AG04450 (cell line): Measurements from ENCODE around the gene MBD3L4. TPM values are rescaled to one million over a fixed set of nuclear protein-coding genes. Genes with fewer than 3 reads are reported as not detected.

Source experiments
- CTCF ChIA-PET: fragments of 300-600, 350-600 bp; formaldehyde crosslinking; extraction: SDS; loops from one replicate; lab custom pipeline; 2022; ENCODE audit warnings: antibody characterized with exemption, inconsistent platforms; lab: Charles Lee
- POLR2A ChIA-PET: fragments of 350-600 bp; formaldehyde crosslinking; extraction: SDS; loops from one replicate; lab custom pipeline; 2021; ENCODE audit warnings: antibody characterized with exemption, inconsistent platforms; lab: Yijun Ruan, JAX
- DNase-seq: peaks from one replicate; pipeline ENCODE4 v3.0.0-alpha.2; 2011; ENCODE audit warnings: low read depth, low spot score
- H3K27ac ChIP-seq: one replicate; pipeline ENCODE4 v1.5.1; 2012; ENCODE audit warnings: low read depth, low read length, control low read depth
- H3K27me3 ChIP-seq: one replicate; pipeline ENCODE4 v1.6.0; 2012; ENCODE audit warnings: low read length; ENCODE audit not compliant: control insufficient read depth, insufficient read depth
- H3K4me3 ChIP-seq: 2 replicates; pipeline ENCODE4 v1.5.1; 2011; ENCODE audit warnings: mild to moderate bottlenecking, low read depth, low read length, control low read depth
- H3K9me3 ChIP-seq: 2 replicates; pipeline ENCODE4 v1.5.1; 2012; ENCODE audit warnings: low read length; ENCODE audit not compliant: control insufficient read depth, insufficient read depth
- polyA plus RNA-seq: library from polyadenylated mRNA; depleted of rRNA; stranded (reverse); fragments of >200 nt; gene quantifications from 2 replicates; pipeline ENCODE4 v1.2.3, GENCODE V29; 2011
- TF ChIP-seq, protein P1 (sequence below): IDR thresholded peaks from 2 replicates; pipeline ENCODE4 v1.5.1; 2011; ENCODE audit warnings: low read depth, low read length, control low read depth, inconsistent platforms

Gene MBD3L4
- polyA plus RNA-seq, 1 experiment = not detected

DNA sequence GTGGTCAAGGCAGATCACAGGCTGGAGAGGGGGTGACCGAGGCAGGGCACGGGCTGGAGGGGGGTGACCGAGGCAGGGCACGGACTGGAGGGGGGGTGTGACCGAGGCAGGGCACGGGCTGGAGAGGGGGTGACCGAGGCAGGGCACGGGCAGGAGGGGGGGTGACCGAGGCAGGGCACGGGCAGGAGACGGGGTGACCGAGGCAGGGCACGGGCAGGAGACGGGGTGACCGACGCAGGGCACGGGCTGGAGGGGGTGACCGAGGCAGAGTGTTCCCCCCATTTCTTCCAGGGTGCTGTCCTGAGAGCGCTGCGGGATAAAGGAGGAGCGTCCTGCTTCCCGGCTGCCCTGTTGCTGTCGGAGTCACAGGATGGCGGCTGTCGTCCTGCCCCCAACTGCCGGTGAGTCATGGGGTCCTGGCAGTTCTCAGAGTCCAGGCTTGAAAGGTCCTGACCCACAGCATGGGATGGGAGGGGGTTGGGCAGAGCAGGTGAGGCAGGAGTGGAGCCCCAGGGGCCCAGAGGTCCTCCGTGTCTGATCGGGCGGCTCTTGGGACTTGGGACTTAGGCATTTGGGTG lies 34.8 kb upstream of the MBD3L4 start:
- TF ChIP-seq, protein P1, sequence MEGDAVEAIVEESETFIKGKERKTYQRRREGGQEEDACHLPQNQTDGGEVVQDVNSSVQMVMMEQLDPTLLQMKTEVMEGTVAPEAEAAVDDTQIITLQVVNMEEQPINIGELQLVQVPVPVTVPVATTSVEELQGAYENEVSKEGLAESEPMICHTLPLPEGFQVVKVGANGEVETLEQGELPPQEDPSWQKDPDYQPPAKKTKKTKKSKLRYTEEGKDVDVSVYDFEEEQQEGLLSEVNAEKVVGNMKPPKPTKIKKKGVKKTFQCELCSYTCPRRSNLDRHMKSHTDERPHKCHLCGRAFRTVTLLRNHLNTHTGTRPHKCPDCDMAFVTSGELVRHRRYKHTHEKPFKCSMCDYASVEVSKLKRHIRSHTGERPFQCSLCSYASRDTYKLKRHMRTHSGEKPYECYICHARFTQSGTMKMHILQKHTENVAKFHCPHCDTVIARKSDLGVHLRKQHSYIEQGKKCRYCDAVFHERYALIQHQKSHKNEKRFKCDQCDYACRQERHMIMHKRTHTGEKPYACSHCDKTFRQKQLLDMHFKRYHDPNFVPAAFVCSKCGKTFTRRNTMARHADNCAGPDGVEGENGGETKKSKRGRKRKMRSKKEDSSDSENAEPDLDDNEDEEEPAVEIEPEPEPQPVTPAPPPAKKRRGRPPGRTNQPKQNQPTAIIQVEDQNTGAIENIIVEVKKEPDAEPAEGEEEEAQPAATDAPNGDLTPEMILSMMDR = no peak
- DNase-seq = no peak

DNA sequence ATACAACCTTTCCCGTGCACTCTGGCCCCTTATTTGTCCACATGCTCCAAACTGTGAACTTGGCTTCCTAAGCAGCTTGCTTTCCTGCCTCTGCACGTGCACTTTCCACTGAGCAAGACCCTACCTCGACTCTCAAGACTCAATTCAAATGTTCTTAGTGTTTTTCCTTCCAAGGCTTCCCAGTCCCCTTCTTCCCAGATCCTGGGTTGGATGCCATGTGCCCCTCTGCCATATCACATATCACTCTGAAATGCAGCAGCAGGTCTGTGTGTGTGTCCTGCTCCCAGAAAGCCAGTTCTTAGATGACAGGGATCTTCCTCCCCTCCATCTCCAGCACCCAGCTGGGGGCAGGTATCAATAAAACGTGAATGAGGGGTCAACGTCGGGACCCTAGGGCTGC lies 32.6 kb upstream of the MBD3L4 start:
- ChIA-PET CTCF (no interaction called here), POLR2A (no interaction called here)
- TF ChIP-seq, protein P1 = no peak
- Histone ChIP-seq H3K27me3 (no peaks in the 10 kb centered on the region), H3K9me3 (peaks cover 39% of the 10 kb centered on the region), H3K27ac (no peak overlapping the region), H3K4me3 (no peak overlapping the region)
- no peak for DNase-seq

More for the DNA sequence above, 34.8 kb upstream of the MBD3L4 start:
- H3K27me3 ChIP-seq = no peaks in the 10 kb centered on the region
- H3K4me3 ChIP-seq = no peak overlapping the region
- POLR2A ChIA-PET = no interaction called here
- no peak overlapping the region for H3K27ac ChIP-seq
- CTCF ChIA-PET = no interaction called here
- peaks cover 53% of the 10 kb centered on the region for H3K9me3 ChIP-seq

DNA sequence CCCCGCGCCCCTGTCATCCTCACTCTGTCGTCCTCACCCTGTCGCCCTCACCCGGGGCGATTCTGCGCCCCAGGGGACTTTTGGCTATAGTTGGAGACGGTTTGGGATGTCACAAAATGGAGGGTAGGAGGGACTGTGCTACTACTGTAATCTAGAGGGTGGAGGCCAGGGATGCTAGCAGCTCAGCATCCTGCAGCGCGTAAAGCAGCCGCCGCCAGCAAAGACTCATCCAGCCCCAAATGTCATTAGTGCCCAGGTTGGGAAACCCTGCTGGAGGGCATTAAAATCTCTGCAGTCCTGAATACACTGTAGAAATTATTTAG lies 29.9 kb upstream of the MBD3L4 start:
- peaks cover 18% of the 10 kb centered on the region for H3K9me3 ChIP-seq
- H3K4me3 ChIP-seq = peak overlapping the region; percentile 94
- TF ChIP-seq, protein P1 = no peak
- no peaks in the 10 kb centered on the region for H3K27me3 ChIP-seq
- no peak for DNase-seq
- ChIA-PET CTCF (interaction anchor here (0.8 to 2.2 kb wide), 2 partner anchors 28 to 30 kb away, joined by 4 to 6 read pairs; no protein-coding TSS in a partner anchor), POLR2A (interaction anchor here (0.6 to 1.6 kb wide), 6 partner anchors 18 to 560 kb away, joined by 3 to 13 read pairs (median 3); partner anchors contain the start of genes PET100 and XAB2)
- peak overlapping the region; percentile 77 for H3K27ac ChIP-seq

DNA sequence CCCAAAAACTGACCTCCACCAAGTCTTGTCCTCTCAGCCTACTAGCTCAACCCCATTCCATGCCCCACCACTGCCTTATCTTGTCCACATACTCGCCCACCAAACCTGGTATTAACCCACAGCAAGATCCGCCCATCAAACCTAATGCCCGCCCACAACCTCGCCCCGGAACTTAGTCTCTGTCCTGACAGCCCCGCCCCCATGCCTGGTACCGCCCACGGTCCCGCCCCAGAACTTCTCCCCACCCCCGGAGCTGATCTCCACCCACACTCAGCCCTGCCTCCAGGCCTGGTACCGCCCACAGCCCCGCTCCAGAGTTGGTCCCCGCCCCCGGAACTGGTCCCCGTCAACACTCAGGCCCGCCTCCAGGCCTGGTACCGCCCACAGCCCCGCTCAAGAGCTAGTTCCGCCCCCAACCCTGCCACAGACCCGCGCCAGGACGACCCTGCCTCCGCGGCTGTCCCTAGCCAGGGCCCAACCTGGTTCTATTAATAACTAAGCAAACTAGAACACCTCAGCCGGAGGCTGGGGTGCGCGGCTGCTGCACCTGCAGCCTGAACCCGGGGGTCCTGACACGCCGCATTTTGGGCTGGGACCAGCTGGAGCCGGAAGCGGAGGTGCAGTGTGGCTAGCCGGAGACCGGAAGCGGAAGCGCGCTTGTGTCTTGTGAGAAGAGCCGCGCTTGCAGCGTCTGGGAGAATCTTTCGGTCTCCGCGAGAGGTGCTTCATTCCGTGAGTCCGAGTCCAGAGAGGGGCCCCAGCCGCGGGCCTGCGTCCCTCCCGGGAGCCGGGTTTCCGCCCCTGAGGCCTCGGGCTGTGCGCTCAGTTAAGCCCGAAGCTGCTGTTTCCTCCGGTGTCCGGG lies 29.3 kb upstream of the MBD3L4 start, which contains the start of gene ZNF557:
Gene ZNF557, plus strand, starts transcription at position 662 of the 862 bp plus-strand sequence. CDS start 5,372 bp downstream, outside the sequence.
- POLR2A ChIA-PET = interaction anchor here (0.6 to 1.6 kb wide), 8 partner anchors 16 to 1763 kb away, joined by 3 to 13 read pairs (median 3); partner anchors contain the start of genes PET100 and XAB2
- DNase-seq = peak; percentile 90
- CTCF ChIA-PET = interaction anchor here (0.8 to 2.2 kb wide), 2 partner anchors 29 to 30 kb away, joined by 4 to 6 read pairs; no protein-coding TSS in a partner anchor
- H3K27me3 ChIP-seq = no peaks in the 10 kb centered on the region
- TF ChIP-seq, protein P1 = no peak
- H3K9me3 ChIP-seq = peaks cover 13% of the 10 kb centered on the region; the same call in 1 of the 2 replicates
- peak within 1 kb of the TSS; percentile 77 for H3K27ac ChIP-seq
- peak within 1 kb of the TSS; percentile 94 for H3K4me3 ChIP-seq
